Liver (tissue), 3 donors: ENCODE measurements around the gene MUC6.

Source experiments
- RAD21 ChIP-seq, 2 donors: IDR thresholded peaks; 2 replicates each; pipeline ENCODE4 v1.6.1; 2016; ENCODE audit warnings: antibody characterized with exemption in 2 of 2, mild to moderate bottlenecking in 2 of 2
- YY1 ChIP-seq: IDR thresholded peaks from 2 replicates; pipeline ENCODE4 v1.6.1; 2016; ENCODE audit warnings: antibody characterized with exemption, mild to moderate bottlenecking
- TF ChIP-seq, protein P1 (sequence below): fragments of 150-350 bp; IDR thresholded peaks from 2 replicates; pipeline ENCODE4 v1.5.1; 2017; ENCODE audit warnings: improper control_type of control experiment, low read depth, low read length; ENCODE audit not compliant: missing input control
- TF ChIP-seq, protein P2 (sequence below): IDR thresholded peaks from 2 replicates; pipeline ENCODE4 v1.6.1; 2016; ENCODE audit warnings: antibody characterized with exemption
- donor health status: healthy.
- donor health status: healthy.

DNA sequence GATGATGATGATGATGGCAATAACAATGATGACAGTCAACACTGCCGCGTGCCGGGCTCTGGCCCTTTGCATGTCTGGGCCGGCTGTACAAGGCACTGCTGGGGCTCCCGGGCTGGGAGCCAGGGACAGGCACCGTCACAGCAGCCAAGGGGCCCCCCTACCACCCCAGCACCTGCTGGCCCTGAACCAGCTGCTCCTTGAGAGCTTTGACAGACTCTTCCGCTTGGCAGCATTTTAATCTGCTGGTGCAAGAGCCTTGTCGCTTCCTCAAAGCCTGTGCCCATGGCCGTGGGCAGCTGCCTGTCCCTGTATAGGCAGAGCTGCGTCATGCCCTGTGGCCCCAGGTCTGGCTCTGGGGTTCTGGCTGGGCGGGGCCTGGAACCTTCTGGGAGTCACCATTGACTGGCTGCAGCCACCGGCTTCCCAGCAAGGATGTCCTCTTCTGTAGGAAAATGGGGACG is 12.9 kb upstream of the MUC6 start:
- TF ChIP-seq YY1 (no peak), RAD21 (IDR thresholded peaks at IDR 0.05) (no peak)
- TF ChIP-seq, protein P1, sequence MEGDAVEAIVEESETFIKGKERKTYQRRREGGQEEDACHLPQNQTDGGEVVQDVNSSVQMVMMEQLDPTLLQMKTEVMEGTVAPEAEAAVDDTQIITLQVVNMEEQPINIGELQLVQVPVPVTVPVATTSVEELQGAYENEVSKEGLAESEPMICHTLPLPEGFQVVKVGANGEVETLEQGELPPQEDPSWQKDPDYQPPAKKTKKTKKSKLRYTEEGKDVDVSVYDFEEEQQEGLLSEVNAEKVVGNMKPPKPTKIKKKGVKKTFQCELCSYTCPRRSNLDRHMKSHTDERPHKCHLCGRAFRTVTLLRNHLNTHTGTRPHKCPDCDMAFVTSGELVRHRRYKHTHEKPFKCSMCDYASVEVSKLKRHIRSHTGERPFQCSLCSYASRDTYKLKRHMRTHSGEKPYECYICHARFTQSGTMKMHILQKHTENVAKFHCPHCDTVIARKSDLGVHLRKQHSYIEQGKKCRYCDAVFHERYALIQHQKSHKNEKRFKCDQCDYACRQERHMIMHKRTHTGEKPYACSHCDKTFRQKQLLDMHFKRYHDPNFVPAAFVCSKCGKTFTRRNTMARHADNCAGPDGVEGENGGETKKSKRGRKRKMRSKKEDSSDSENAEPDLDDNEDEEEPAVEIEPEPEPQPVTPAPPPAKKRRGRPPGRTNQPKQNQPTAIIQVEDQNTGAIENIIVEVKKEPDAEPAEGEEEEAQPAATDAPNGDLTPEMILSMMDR: no peak
- TF ChIP-seq, protein P2, sequence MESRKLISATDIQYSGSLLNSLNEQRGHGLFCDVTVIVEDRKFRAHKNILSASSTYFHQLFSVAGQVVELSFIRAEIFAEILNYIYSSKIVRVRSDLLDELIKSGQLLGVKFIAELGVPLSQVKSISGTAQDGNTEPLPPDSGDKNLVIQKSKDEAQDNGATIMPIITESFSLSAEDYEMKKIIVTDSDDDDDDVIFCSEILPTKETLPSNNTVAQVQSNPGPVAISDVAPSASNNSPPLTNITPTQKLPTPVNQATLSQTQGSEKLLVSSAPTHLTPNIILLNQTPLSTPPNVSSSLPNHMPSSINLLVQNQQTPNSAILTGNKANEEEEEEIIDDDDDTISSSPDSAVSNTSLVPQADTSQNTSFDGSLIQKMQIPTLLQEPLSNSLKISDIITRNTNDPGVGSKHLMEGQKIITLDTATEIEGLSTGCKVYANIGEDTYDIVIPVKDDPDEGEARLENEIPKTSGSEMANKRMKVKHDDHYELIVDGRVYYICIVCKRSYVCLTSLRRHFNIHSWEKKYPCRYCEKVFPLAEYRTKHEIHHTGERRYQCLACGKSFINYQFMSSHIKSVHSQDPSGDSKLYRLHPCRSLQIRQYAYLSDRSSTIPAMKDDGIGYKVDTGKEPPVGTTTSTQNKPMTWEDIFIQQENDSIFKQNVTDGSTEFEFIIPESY: no peak
